GM19193 (cell line): ENCODE data around the gene TNF.

ENCODE experiments used
- POLR2A ChIP-seq: IDR thresholded peaks from 4 replicates; pipeline ENCODE4 v1.6.1; 2011; ENCODE audit not compliant: insufficient read depth, insufficient read length; ENCODE audit errors: extremely low read depth

TNF gene

GRCh38 chr6:31622684-31623091 lies 47.3 kb downstream of the TNF start:
- no peak for TF ChIP-seq POLR2A

GRCh38 chr6:31624070-31624469 lies 48.7 kb downstream of the TNF start:
- no peak for TF ChIP-seq POLR2A

GRCh38 chr6:31626952-31627351 lies 51.6 kb downstream of the TNF start:
- no peak for TF ChIP-seq POLR2A

GRCh38 chr6:31627690-31628287 lies 52.4 kb downstream of the TNF start:
- no peak for TF ChIP-seq POLR2A
